ENCODE data around the gene CCDC177.

- TF ChIP-seq CTCF (optimal IDR thresholded peaks at IDR 0.05 in 1 of 3, IDR thresholded peaks at IDR 0.05 in 1 of 3, conservative IDR thresholded peaks at IDR 0.05 in 1 of 3; ENCODE audit: extremely low read depth in 1 of 3, insufficient read depth in 2 of 3, low read length in 3 of 3) (no peak), EZH2 (IDR thresholded peaks at IDR 0.05; ENCODE audit: low read length) (peak; percentile 37)
Measured at GRCh38 chr14:69567563-69567962, 7.1 kb downstream of the CCDC177 start.

All from keratinocyte (primary cell).